ENCODE data around the gene CORO6.
"Not testable (repeated sequence)": the region's sequence is repeated elsewhere in the genome, so short reads cannot be mapped to it uniquely, and the experiment has no call there.

The CORO6 gene

DNA sequence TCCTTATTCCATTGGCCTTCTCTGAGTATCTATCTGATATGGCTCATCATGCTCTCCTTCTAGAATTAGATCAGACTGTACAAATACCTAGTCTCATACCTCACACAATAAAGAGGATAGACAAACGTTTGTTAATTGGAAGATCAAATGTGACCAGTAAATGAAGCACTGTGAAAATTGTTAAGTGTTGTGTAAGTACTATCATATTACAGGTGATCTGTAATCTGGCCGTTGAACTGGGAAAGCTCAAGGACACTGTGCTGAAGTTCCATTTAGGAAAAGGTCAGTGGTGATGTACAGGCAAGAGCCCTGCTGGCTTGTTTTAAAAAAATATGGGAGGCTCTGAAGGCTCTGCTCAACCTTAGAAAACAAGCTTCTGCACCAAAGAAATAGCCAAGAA, 38.5 kb upstream of the CORO6 start:
- TF ChIP-seq, protein P1, sequence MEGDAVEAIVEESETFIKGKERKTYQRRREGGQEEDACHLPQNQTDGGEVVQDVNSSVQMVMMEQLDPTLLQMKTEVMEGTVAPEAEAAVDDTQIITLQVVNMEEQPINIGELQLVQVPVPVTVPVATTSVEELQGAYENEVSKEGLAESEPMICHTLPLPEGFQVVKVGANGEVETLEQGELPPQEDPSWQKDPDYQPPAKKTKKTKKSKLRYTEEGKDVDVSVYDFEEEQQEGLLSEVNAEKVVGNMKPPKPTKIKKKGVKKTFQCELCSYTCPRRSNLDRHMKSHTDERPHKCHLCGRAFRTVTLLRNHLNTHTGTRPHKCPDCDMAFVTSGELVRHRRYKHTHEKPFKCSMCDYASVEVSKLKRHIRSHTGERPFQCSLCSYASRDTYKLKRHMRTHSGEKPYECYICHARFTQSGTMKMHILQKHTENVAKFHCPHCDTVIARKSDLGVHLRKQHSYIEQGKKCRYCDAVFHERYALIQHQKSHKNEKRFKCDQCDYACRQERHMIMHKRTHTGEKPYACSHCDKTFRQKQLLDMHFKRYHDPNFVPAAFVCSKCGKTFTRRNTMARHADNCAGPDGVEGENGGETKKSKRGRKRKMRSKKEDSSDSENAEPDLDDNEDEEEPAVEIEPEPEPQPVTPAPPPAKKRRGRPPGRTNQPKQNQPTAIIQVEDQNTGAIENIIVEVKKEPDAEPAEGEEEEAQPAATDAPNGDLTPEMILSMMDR (conservative IDR thresholded peaks at IDR 0.05) = no peak
- TF ChIP-seq ZFX (IDR thresholded peaks at IDR 0.05) = no peak
- H3K27ac ChIP-seq = no peak overlapping the region

DNA sequence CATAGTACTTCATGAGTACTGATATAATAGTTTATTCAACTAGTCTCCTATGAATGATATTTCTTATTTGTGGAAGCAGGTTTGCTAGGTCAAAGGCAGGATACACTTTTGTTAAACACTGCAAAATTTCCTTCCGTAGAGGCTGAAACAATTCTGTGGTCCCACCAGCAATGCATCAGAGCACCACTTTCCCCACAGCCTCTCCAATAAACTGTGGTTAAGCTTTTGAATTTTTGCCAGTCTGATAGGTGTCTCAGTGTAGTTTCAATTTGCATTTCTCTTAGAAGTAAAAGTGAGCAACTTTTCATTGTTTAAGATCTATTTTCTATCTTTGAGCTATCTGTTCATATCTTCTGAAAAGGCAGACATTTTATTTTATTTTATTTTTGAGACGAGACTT, 36.4 kb upstream of the CORO6 start:
- H3K27ac ChIP-seq = no peak overlapping the region
- TF ChIP-seq, protein P1 (conservative IDR thresholded peaks at IDR 0.05) = no peak
- no peak for TF ChIP-seq ZFX (IDR thresholded peaks at IDR 0.05)

DNA sequence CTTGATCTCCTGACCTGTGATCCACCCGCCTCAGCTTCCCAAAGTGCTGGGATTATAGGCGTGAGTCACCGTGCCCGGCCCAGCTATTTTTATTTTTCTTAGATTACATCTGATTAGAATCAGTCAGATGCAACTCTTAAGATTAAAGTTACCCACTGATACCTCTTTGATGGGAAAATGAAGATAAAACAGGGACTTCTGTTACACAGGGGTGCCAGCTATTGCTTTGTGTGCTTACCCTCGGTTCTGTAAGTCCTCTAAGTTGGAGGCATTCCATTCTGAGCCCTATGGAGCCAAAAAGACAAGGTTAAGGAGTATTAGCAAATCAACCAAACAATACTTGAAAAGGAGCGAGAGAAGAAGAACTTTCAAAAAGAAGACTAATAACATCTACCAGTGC, 32.6 kb upstream of the CORO6 start:
- TF ChIP-seq ZFX (IDR thresholded peaks at IDR 0.05) = no peak
- TF ChIP-seq, protein P1 (conservative IDR thresholded peaks at IDR 0.05) = no peak
- H3K27ac ChIP-seq = no peak overlapping the region

DNA sequence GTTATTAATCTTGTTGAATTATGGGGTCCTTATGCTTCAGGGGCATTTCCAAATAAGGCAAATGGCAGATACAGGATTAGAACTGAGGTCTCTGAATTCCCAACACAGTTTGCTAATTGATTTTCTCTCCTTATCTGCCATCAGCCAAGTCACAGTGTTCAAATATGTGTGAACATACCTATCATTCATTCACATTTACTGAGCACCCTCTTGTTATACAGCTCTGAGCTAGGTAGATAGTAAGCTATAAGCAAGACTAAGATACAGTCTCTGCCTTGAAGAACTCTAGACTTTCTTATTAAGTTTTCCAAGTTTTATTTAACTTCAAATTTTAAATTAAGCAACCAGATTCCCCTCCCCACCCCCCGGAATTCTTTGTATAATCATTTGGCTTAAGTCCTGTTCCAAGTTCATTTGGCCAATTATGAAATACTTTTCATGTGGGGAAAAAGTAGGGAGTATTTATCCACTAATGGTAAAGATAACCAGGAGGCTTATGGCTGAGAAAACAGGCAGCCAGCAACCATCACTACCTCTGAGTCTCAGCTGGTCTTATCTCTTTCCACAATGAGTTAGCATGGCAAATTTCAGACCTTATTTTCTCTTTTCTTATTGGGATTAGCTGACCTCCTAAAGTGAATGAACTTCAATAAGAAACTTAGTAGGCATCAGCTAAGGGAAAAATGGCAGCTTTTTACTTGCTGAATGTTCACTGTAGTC, 31.4 kb upstream of the CORO6 start:
- H3K27ac ChIP-seq = no peak overlapping the region
- TF ChIP-seq, protein P1 (conservative IDR thresholded peaks at IDR 0.05) = no peak
- TF ChIP-seq ZFX (IDR thresholded peaks at IDR 0.05) = no peak

DNA sequence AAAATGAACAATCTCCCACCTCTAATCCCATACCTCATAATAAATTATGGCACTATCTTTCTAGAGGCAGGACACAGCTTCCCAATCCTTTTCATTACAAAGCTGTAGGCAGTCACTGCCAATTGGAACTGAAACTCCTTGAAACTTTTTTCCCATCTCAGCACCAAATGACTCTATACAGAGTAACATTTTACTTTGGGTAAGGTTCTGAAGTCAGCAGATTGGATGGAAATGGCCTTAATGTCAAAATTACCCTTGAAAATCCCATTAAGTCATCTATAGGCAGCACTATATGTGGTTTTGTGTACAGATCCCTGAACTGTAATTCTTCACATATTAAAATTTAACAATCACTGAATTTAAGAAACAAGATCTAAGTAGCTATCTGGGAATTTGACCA, 30.3 kb upstream of the CORO6 start:
- TF ChIP-seq ZFX (IDR thresholded peaks at IDR 0.05) = no peak
- TF ChIP-seq, protein P1 (conservative IDR thresholded peaks at IDR 0.05) = no peak
- H3K27ac ChIP-seq = no peak overlapping the region

DNA sequence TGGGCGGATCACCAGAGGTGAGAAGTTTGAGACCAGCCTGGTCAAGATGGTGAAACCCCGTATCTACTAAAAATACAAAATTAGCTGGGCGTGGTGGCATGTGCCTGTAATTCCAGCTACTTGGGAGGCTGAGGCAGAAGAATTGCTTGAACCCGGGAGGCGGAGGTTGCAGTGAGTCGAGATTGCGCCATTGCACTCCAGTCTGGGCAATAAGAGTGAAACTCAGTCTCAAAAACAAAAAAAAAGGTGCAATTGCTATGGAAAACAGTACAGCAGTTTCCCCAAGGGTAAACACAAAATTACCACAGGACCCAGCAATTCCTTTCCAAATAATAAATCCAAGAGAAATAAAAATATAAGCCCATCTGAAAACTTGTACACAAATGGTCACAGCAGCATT, 29.2 kb upstream of the CORO6 start:
- not testable (repeated sequence) for H3K27ac ChIP-seq

DNA sequence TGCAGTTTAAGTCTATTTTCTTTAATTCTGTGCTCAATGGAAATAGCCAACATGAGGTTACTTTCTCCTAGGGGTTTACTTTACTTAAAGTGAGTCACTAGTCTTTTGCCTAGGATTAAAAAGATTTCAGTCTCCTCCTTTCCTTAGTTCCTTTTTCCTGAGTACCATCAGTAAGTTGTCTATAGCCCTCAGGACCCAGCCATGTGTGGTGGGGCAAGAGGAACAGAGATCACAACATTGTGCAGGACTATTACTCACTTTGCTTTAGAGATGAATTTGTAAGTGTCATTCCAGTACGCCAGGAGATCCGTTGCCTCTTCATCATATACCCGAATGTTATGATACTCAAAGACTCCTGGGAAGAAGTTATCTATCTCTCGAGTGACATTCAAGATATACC, 27.7 kb upstream of the CORO6 start:
- no peak for TF ChIP-seq ZFX (IDR thresholded peaks at IDR 0.05)
- TF ChIP-seq, protein P1 (conservative IDR thresholded peaks at IDR 0.05) = no peak
- H3K27ac ChIP-seq = no peak overlapping the region

DNA sequence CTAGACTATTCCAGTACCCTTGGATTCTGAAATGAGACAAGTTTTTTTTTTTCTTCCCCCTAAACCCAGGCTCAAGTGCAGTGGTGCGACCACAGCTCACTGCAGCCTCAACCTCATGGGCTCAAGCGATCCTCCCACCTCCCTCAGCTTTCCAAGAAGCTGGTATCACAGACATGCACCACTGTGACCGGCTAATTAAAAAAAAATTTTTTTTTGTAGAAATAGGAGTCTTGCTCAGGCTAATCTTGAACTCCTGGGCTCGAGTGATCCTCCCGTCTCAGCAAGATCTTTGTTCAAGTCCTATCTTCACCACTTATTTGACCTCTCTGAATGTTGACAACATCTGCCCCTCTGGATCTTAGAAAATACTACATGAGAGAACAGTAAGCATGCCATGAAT, 26.6 kb upstream of the CORO6 start:
- TF ChIP-seq, protein P1 (conservative IDR thresholded peaks at IDR 0.05) = no peak
- TF ChIP-seq ZFX (IDR thresholded peaks at IDR 0.05) = no peak

More for the DNA sequence above, 26.6 kb upstream of the CORO6 start:
- H3K27ac ChIP-seq = no peak overlapping the region
